Lower lobe of right lung (tissue), 2 donors: Measurements from ENCODE around the gene GNMT. TPM values are rescaled to one million over a fixed set of nuclear protein-coding genes. Genes with fewer than 3 reads are reported as not detected.

Source experiments
- ATAC-seq, 2 donors: fragments of 200-7000 bp; cut with Tn5 transposase; one replicate each; pipeline ENCODE4 v1.9.1; 2020 to 2022; ENCODE audit warnings: mild to moderate bottlenecking in 2 of 2, moderate library complexity in 2 of 2
- DNase-seq: peaks from one replicate; pipeline ENCODE4 v3.0.0-alpha.2; 2020
- H3K27ac ChIP-seq: fragments of 200-600 bp; one replicate; pipeline ENCODE4 v1.8.0; 2022
- H3K27me3 ChIP-seq: fragments of 200-600 bp; one replicate; pipeline ENCODE4 v1.8.0; 2022; ENCODE audit warnings: low read depth
- H3K36me3 ChIP-seq: fragments of 200-600 bp; one replicate; pipeline ENCODE4 v1.8.0; 2022; ENCODE audit warnings: mild to moderate bottlenecking
- H3K4me1 ChIP-seq: fragments of 200-600 bp; one replicate; pipeline ENCODE4 v1.8.0; 2022
- H3K4me3 ChIP-seq: fragments of 200-600 bp; one replicate; pipeline ENCODE4 v1.8.0; 2022; ENCODE audit warnings: mild to moderate bottlenecking
- H3K9me3 ChIP-seq: fragments of 200-600 bp; one replicate; pipeline ENCODE4 v1.8.0; 2022
- CTCF ChIP-seq: fragments of 200-600 bp; IDR thresholded peaks from one replicate; pipeline ENCODE4 v1.8.0; 2022; ENCODE audit warnings: antibody characterized with exemption, mild to moderate bottlenecking
- intact Hi-C: fragments of 100-400 bp; cut with DNase I; formaldehyde crosslinking; loops from one replicate; pipeline ENCODE4 v1.11.0; 2022
- total RNA-seq: library from RNA; stranded (reverse); fragmentation: NEBNext Ultra II Directional; extraction: Animal tissue kit (Norgen Biotek cat#: 25700); gene quantifications from one replicate; pipeline ENCODE4 v1.2.1, GENCODE V29; 2021
- donor health status: DM: no; HTN: yes; CAD: no; lungs with severe emphysema.

The GNMT gene
- total RNA-seq, 1 donor from 2014 or later, result 2.4 TPM

GRCh38 chr6:43001843-43002242, 41.3 kb downstream of the GNMT start:
- H3K4me1 ChIP-seq, result no peaks in the 10 kb centered on the region
- no peak overlapping the region for H3K4me3 ChIP-seq
- no peaks in the 10 kb centered on the region for H3K27me3 ChIP-seq
- H3K9me3 ChIP-seq, result no peaks in the 10 kb centered on the region
- peaks cover 14% of the 10 kb centered on the region for H3K36me3 ChIP-seq
- ATAC-seq, result no peak
- H3K27ac ChIP-seq, result no peak overlapping the region
- TF ChIP-seq CTCF, result no peak
- DNase-seq, result no peak
- intact Hi-C loops, result no loop called here

- no peaks in the 10 kb centered on the region for H3K27me3 ChIP-seq
- DNase-seq, result no peak
- no peaks in the 10 kb centered on the region for H3K4me1 ChIP-seq
- TF ChIP-seq CTCF, result no peak
- no peak overlapping the region for H3K27ac ChIP-seq
- H3K36me3 ChIP-seq, result peaks cover 52% of the 10 kb centered on the region
- intact Hi-C loops, result no loop called here
- no peaks in the 10 kb centered on the region for H3K9me3 ChIP-seq
- no peak for ATAC-seq
- H3K4me3 ChIP-seq, result no peak overlapping the region
Measured at GRCh38 chr6:43005844-43006243, 45.3 kb downstream of the GNMT start.

GRCh38 chr6:43006251-43006650, 45.7 kb downstream of the GNMT start:
- ATAC-seq (no peak), DNase-seq (no peak)
- H3K27me3 ChIP-seq, result no peaks in the 10 kb centered on the region
- H3K4me1 ChIP-seq, result no peaks in the 10 kb centered on the region
- no peak overlapping the region for H3K4me3 ChIP-seq
- peaks cover 56% of the 10 kb centered on the region for H3K36me3 ChIP-seq
- no peak overlapping the region for H3K27ac ChIP-seq
- no peak for TF ChIP-seq CTCF
- no peaks in the 10 kb centered on the region for H3K9me3 ChIP-seq
- intact Hi-C loops, result no loop called here

GRCh38 chr6:43007126-43007525, 46.6 kb downstream of the GNMT start:
- DNase-seq (no peak), ATAC-seq (no peak)
- Histone ChIP-seq H3K9me3 (no peaks in the 10 kb centered on the region), H3K4me1 (no peaks in the 10 kb centered on the region), H3K27me3 (no peaks in the 10 kb centered on the region), H3K27ac (no peak overlapping the region), H3K36me3 (peaks cover 64% of the 10 kb centered on the region), H3K4me3 (no peak overlapping the region)
- TF ChIP-seq CTCF, result no peak
- intact Hi-C loops, result no loop called here

- Histone ChIP-seq H3K4me1 (peaks cover 11% of the 10 kb centered on the region), H3K27me3 (no peaks in the 10 kb centered on the region), H3K27ac (no peak overlapping the region), H3K4me3 (no peak overlapping the region), H3K9me3 (no peaks in the 10 kb centered on the region), H3K36me3 (peaks cover 66% of the 10 kb centered on the region)
- ATAC-seq (no peak), DNase-seq (no peak)
- intact Hi-C loops, result no loop called here
- no peak for TF ChIP-seq CTCF
Measured at GRCh38 chr6:43009124-43009523, 48.6 kb downstream of the GNMT start.

GRCh38 chr6:43011207-43011606, 50.7 kb downstream of the GNMT start:
- Histone ChIP-seq H3K4me1 (peaks cover 28% of the 10 kb centered on the region), H3K27ac (no peak overlapping the region), H3K4me3 (no peak overlapping the region), H3K27me3 (no peaks in the 10 kb centered on the region), H3K9me3 (no peaks in the 10 kb centered on the region), H3K36me3 (peaks cover 58% of the 10 kb centered on the region)
- TF ChIP-seq CTCF, result no peak
- intact Hi-C loops, result no loop called here
- ATAC-seq (no peak), DNase-seq (no peak)
